Stimulated activated CD4-positive, alpha-beta T cell treated with anti-CD3 and anti-CD28 coated beads, TNF-alpha, amount 100 ng/mL, for 24 hours (primary cell): ENCODE results near the gene PRR33.
A peak's percentile ranks its signal among the peaks of the same experiment; 100 is the strongest.

ENCODE experiments used
- DNase-seq, 3 experiments: peaks; one replicate each; pipeline ENCODE4 v3.0.0-alpha.2; 2020; ENCODE audit warnings: low read depth in 3 of 3

PRR33 gene

DNA sequence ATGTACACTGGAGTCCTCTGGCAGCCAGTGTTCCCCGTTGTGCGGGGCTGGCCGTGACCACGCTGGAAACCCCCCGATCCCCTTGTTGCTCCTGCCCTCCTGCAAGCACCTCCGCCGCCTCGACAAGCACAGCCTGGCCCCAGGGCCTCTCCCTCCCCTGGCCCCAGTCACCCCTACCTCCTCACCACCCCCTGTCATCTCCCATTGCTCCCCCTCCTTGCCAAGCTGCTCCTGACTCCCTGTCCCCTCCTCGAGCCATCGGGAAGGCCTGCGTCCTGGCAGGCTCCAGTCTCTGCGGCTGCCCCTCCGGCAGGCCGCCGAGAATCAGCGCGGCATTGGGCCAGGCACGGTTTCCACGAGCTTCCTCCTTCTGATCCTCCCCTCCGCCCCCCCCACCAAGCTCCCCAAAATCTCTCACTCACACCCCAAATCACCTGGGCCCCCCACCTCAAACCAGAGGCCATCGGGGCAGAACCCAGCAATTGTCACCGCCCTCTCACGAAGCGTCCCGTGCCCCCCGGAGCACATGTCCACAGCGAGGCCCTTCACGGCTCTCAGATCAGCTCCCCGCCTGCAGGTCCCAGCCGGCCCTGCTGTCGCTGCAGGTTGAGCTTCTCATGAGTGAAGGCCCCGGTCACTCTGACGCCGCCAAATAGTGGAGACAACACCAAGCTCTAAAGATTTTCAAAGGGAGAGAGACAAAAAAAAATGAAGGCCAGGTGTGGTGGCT is 44.5 kb downstream of the PRR33 start:
- DNase-seq = no peak

DNA sequence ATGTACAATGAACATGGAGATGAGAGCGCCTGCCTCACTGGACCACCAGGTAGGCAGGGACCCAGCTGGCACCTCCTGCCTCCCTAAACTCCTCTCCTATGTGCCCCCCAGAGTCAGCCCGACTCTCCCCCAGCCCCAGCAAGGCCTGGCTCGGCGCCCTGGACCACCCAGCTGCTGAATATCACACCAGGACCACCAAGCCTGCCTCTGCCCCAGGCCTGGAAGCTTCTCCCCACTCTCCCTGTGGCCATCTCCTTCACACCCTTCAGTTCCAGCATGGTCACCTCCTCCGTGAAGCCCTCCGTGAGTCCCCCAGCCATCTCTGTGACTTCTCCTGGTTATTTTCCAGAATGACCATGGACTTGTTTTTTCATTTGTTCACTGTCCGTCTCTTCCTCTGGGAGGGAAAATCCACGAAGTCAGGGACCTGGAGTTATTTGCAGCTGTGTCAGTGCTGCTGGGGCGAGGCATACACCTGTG is 45.2 kb downstream of the PRR33 start:
- DNase-seq = no peak

DNA sequence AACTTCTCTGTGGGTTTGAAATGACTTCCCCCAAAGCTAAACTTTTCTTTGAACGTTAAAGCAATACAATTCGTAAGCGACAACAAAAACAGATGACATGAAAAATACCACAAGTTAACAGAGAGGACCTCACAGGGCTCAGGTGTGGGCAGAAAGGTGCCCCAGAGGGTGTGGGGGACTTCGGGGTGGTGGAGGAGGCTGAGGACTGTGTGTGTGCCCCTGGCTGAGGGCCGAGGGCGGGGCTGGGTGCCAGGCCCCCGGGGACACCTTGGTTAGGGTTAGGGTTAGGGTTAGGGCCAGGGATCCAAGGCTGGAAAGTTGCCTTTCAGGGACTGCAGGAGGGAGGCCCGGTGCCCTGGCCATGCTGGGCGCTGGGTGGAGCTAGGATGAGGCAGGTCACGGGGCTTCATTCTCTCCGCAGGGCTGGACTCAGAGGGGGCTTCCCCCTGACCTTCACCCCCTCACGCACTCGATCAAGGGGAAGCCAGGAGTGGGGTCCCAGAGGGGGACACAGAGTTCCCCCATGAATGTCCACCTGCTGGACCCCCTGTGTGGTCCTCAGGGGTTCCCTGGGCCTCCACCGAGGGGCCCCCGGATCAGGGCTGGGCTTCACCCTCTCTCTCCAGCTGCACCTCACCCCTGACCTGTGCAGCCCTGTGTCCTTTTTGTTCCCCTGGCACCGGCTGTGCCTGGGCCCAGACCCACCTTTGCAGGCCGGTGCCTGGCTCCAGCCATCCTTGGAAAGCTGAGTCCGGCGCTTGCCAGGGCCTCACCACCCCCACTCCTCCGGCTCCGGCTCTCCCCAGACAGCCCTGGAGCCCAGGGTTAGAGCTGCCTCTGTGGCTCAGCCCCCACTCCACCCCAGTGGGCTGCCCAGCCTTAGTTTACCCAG is 45.9 kb downstream of the PRR33 start:
- no peak for DNase-seq

DNA sequence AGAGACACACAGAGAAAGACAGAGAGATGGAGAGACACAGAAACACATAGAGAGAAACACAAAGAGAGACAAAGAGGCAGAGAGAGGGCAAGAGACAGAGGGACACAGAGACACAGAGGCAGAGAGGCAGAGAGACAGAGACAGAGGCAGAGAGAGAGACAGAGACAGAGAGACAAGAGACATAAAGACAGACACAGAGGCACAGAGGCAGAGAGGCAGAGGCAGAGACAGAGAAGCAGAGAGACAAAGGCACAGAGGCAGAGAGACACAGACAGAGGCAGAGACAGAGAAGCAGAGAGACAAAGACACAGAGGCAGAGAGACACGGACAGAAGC is 46.6 kb downstream of the PRR33 start:
- no peak for DNase-seq

DNA sequence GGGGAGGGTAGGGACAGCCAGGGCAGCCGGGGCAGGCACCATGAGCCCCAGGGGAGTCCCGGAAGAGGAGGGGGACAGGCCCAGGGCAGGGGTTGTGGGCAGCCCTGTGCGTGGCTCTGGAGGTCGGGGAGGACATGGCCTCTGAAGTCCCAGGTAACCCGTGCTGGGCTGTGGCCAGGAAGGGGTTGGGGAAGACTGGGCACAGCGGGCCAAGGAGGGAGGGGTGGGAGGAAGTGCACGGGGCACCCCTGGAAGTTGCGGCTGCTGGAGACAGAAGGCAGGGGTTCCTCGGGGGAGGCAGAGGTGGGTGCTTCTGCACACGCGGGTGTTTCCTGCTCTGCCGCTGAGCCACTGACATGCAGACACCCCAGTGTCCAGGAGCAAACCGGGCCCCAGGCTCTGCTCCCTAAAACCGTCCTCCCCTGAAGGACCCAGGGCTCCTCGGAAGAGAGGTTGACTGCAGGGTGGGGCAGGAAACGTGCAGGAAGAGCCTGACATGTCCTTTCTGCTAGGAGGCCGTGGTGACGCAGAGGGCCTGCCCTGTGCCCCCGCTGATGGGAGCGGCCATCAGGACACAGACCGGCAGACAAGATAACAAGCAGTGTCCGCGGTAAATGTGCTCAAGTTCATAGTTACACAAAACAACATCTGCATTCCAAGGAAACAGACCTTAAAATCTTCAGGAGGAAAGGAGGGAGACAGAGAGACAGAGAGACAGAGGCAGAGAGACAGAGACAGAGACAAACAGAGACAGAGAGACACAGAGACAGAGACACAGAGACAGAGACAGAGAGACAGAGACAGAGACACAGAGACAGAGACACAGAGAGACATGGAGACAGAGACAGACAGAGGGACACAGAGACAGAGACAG is 47.2 kb downstream of the PRR33 start:
- peak in 1 of 3 experiments; percentile 45 for DNase-seq

DNA sequence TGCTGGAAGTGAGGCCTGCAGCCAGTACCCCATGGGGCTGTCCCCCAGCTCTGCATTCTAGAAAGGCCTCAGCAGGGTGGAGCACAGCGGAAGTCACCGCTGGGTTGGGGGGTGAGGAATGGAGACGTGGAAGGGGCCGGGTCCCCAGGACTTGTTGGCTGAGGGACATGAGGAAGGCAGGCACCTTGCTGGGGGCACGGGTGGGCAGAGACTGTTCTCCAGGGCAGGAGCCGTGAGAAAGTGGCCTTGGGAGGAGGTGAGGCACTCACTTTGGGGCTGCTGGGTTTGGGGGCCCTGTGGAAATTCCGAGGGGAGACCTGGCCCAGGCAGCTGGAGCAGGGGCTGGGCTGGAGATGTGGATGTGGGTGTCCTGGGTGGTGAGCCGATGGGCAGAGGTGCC is 47.9 kb downstream of the PRR33 start:
- no peak for DNase-seq

DNA sequence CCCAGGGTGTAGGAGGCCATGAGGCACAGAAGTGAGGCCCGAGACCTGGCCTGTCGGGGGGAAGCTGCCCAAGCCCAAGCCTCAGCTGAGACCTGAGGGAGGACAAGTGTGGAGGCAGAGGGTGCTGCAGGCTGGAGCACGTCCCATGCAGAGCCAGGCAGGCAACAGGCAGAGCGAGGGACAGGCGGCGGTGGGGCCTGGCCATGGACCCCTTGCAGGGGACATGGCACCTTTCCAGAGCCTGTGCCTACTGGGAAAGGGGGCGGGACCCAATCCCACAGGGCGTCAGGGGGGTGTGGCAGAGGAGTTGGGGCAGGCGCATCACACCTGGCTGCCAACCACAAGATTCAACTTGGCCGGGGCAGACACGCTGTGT is 48.6 kb downstream of the PRR33 start:
- no peak for DNase-seq

DNA sequence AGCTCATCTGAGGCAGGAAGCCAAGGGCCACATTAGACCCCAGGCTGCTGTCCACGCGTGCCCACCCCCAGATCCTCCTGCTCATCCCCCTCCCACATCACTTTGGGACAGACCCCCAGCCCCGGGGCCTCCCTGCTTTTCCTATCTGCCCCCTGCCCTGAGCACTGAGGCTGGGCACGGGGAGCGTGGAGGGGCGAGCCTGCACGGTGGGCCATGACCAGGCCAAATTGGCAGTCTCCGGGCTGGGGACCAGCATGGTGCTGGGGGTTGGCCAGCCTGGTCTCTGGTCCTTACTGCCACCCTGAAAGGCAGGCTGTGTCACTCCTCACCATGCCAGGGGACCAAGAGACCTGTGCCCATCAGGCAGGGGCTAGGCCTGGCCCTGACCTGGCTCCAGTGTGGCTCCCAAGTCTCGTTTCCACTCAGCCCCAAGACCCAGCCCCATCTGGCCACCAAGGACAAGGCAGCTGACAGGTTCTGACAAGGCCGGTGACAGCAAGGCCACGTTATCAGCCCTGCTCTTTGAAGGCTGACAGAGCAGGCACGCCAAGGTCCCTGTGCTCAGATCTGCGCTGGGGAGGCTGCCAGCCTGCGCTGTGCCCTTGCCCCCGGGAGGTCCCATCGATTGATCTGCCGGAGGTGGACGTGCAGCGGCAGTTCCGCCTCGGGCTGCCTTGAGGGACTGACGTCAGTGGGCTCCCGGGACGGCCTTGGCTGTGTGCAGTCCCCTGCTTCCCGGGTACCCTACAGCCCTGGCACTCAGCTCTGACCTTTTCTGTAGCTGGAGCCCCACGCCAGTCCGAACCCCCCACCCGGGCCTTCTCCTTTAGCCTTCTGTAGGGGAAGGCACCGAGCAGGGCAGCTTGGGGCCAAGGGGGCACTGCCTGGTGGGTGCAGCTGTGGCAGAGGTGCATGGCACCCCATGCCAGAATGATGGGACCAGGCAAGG is 49.3 kb downstream of the PRR33 start:
- DNase-seq = no peak

DNA sequence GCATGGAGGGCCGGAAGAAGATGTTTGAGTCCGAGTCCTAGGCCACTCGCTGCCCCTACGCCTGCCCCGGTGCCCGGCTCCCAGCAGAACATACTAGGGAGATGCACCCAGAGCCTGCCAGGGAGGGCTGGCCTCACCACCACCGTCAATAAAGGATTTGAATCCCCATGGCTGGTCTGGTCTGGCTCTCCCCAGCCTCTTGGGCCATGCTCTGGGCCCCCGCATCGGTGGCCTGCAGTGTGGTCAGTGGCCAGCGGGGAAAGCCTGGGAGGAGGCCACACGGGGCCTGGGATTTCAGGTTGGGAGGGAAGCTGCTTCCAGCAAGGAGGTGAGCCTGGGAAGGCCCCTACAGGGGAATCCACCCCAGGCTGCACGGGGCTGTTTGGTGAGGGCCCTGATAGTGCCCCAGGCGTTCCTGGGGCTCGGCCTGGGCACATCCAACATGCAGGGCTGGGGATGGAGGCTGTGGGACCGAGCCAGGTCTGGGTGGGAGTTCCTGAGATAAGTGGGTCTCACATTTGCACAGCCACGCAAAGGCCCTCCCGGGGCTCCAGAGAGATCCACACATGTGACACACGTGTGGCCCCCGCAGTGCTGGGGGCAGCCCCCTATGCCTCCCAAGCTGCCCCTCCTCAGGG is 50.1 kb downstream of the PRR33 start:
- DNase-seq = no peak

DNA sequence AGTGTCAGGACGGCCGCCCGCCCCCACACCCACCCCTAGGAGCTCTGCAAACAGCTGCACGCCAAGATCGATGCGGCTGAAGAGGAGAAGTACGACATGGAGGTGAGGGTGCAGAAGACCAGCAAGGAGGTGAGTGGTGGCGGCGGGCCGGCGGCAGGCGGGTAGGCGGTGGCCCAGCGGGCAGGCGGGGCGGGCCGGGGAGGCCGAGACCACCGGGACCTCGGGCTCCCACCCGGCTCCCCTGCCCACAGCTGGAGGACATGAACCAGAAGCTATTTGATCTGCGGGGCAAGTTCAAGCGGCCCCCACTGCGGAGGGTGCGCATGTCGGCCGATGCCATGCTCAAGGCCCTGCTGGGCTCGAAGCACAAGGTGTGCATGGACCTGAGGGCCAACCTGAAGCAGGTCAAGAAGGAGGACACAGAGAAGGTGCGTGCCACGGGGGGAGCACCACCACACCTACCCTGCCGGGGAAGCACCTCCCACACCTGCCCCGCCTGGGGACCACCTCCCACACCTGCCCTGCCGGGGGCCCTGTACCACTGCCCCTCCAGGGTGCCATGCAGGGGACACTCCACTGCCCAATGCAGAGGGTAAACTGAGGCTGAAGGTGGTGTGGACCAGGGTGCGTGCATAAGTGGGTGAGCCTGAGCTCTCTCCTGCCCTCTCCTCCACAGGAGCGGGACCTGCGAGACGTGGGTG is 50.8 kb downstream of the PRR33 start:
- no peak for DNase-seq

DNA sequence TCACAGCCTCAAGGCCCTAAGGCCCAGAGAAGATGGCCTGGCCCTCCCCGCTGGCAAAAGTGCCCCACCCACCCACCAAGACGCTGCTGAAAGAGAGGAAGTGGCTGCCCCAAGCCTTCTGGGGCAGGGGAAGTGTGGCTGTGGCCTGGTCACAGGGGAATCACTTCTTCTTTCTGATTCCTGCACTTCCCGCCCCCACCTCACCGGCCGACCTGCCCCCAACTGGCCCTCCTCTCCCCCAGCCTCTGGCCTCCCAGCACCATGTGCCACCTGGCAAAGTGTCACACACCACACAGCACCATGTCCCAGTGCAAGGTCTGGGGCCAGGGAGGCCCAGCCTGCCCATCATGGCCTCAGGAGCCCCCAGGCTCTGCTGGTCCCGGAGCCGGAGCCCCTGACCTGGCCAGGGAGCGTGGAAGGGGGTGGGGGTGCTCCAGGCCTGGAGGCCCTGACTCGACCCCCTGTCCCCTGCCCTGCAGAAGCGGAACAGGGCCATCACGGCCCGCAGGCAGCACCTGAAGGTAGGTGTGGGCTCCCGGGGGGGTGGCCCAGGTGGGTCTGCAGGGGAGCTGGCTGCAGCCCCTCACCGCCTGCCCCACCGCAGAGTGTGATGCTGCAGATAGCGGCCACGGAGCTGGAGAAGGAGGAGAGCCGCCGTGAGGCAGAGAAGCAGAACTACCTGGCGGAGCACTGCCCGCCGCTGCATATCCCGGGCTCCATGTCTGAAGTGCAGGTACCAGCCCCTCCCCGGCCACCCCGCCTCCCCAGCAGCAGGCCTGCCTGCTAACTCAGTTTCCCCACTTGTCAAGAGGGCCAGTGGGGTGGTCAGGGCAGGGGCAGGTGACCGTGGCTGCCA is 51.5 kb downstream of the PRR33 start:
- no peak for DNase-seq

DNA sequence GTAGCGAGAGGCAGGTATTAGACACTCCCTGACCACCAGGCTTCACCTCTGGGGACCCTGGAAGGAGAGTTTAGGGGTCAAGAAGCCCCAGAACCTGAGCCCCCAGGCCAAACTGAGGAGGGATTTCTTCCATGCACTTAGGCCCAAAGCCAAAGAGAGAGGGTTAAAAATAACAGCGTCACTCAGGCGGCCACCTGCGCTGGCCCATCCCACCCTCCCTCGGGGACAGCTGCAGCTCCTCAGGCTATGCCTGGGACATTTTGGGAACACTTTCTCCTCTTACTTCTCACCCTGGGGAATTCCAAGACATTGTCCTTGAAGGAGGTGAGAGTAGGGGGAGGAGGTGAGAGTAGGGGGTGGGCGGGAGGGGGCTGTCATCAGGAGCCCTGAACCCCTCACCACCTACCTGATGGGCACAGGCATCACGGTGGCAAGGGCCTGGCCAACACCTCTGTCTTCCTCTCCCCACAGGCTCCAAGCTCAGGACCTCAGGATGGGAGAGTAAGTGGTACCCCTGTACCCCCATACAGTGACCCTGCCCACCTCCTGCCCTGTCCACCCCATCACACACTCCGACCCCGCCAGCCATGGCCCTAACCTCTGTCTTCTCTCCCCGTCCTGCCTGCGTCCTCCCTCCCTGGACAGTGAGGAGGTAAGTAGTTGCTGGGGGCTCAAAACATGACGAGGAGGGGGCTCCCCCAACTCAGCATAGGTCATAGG is 52.3 kb downstream of the PRR33 start:
- DNase-seq = no peak

DNA sequence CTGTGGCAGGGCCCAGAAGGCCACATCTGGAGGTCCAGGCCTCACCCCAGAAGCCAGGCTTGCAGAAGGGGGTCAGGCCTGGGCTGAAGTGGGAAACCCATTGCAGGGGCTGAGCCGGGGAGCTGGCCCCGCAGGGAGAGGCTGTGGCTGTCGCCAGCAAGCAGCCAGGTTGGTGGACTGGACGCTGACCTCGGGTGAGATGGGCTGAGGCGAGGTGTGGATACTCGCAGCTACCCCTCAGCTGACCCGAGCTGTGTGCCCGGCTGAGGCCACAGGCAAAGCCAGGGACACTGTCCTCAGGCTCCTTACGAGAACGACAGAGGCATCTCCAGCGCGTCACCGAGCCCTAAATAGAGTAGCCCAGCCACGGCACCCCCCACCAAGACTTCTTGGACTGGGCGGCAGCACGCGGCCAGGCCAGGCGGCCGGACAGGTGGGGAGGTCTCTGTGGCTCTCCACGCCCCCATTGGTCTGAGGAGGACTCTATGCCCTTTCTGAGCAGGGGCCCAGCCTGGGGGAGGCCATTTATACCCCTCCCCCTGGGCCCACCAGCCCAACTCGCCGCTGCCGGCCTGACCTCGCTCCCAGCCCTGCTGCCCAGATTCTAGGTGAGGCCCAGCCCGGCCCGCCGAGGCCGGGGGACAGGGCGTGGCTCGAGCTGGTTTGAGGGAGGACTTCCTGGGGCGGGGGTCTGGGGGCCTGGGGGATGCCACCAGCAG is 53.1 kb downstream of the PRR33 start, which contains the start of gene TNNI2:
Gene TNNI2, plus strand, starts transcription at position 556 of the 719 bp plus-strand sequence. CDS start 716 bp downstream, outside the sequence.
- DNase-seq = no peak
